H1 (cell line): Measurements from ENCODE around the gene HOXA10. TPM values are rescaled to one million over a fixed set of nuclear protein-coding genes. Genes with fewer than 3 reads are reported as not detected.

Experiments
- CTCF ChIA-PET: fragments of 300-600 bp; sonication (Branson Sonifier 250); formaldehyde crosslinking; loops from one replicate; lab custom pipeline; 2021; ENCODE audit not compliant: partially characterized antibody; lab: Charles Lee
- POLR2A ChIA-PET: fragments of 300-600 bp; sonication (Branson Sonifier 250); formaldehyde crosslinking; loops from one replicate; lab custom pipeline; 2021; ENCODE audit warnings: inconsistent platforms; ENCODE audit not compliant: partially characterized antibody; lab: Charles Lee
- DNase-seq, 2 experiments: peaks; one replicate each; pipeline versions ENCODE4 v3.0.0 to v3.0.0-alpha.2; 2010 to 2022; ENCODE audit warnings: low spot score in 2 of 2, low read depth in 1 of 2, mixed read lengths in 1 of 2
- FAIRE-seq: peaks from 2 replicates; lab custom pipeline; 2011; peaks lifted over from hg19 to GRCh38; lab: Jason Lieb, UNC
- H2AFZ ChIP-seq: 2 replicates; pipeline ENCODE4 v1.8.1; 2012; ENCODE audit warnings: low read length, inconsistent platforms
- H2AK5ac ChIP-seq: 2 replicates; pipeline ENCODE4 v1.6.1; 2013; ENCODE audit warnings: low read depth, low read length
- H2BK120ac ChIP-seq: replicated peaks from 2 replicates; pipeline ENCODE3; 2013; ENCODE audit warnings: low read depth, low read length, inconsistent platforms
- H2BK12ac ChIP-seq: 2 replicates; pipeline ENCODE4 v1.6.1; 2013; ENCODE audit warnings: low read depth, low read length
- H2BK15ac ChIP-seq: 2 replicates; pipeline ENCODE4 v1.6.1; 2013; ENCODE audit warnings: low read length
- H2BK20ac ChIP-seq: 2 replicates; pipeline ENCODE4 v1.6.1; 2013; ENCODE audit warnings: low read length
- H2BK5ac ChIP-seq: 2 replicates; pipeline ENCODE4 v1.6.1; 2013; ENCODE audit warnings: low read depth, low read length
- H3K14ac ChIP-seq: 2 replicates; pipeline ENCODE4 v1.6.1; 2013; ENCODE audit warnings: inconsistent platforms; ENCODE audit not compliant: insufficient read length
- H3K18ac ChIP-seq: 2 replicates; pipeline ENCODE4 v1.6.1; 2013; ENCODE audit warnings: low read length; ENCODE audit errors: extremely low read depth
- H3K23ac ChIP-seq: 2 replicates; pipeline ENCODE4 v1.6.1; 2013; ENCODE audit warnings: inconsistent platforms; ENCODE audit not compliant: insufficient read length
- H3K23me2 ChIP-seq: 2 replicates; pipeline ENCODE4 v1.6.1; 2013; ENCODE audit warnings: low read depth, low read length
- H3K27ac ChIP-seq: 2 replicates; pipeline ENCODE4 v1.6.1; 2011; ENCODE audit warnings: low read depth, low read length, inconsistent platforms
- H3K27me3 ChIP-seq, 4 experiments: replicated peaks in 1 of 4; 1 replicate in 1 of 4; 2 replicates in 3 of 4; pipeline versions ENCODE4 v1.6.1 to v1.8.1; 2011 to 2013; ENCODE audit warnings: low read length in 3 of 4, mild to moderate bottlenecking in 3 of 4, inconsistent platforms in 2 of 4, mixed read lengths in 2 of 4, moderate library complexity in 1 of 4; ENCODE audit not compliant: control insufficient read depth in 3 of 4, insufficient read depth in 3 of 4; ENCODE audit errors: extremely low read depth in 1 of 4
- H3K36me3 ChIP-seq, 4 experiments: 2 replicates each; pipeline versions ENCODE4 v1.6.1 to v1.8.1; 2011 to 2013; ENCODE audit warnings: mild to moderate bottlenecking in 4 of 4, low read length in 3 of 4, moderate library complexity in 2 of 4, control low read depth in 1 of 4, inconsistent platforms in 1 of 4; ENCODE audit not compliant: insufficient read depth in 4 of 4, control insufficient read depth in 2 of 4
- H3K4ac ChIP-seq: replicated peaks from 2 replicates; pipeline ENCODE3; 2013; ENCODE audit warnings: low read length, low read depth, mixed read lengths, inconsistent platforms; ENCODE audit not compliant: insufficient read length
- H3K4me1 ChIP-seq, 4 experiments: replicated peaks in 1 of 4; 1 replicate in 1 of 4; 2 replicates in 3 of 4; pipeline versions ENCODE4 v1.6.1 to v1.8.1; 2011 to 2013; ENCODE audit warnings: low read length in 3 of 4, inconsistent platforms in 2 of 4, mixed read lengths in 1 of 4; ENCODE audit not compliant: insufficient read depth in 4 of 4, control insufficient read depth in 3 of 4
- H3K4me2 ChIP-seq, 2 experiments: 2 replicates each; pipeline versions ENCODE4 v1.6.1 to v1.8.1; 2011 to 2013; ENCODE audit warnings: low read depth in 2 of 2, low read length in 2 of 2, control low read depth in 1 of 2, inconsistent platforms in 1 of 2, mild to moderate bottlenecking in 1 of 2; ENCODE audit not compliant: insufficient read depth in 1 of 2
- H3K4me3 ChIP-seq, 4 experiments: fragments of 200-600, 300-600 bp in 1 of 4; sonication (generic), shearing (Covaris generic), sonication (Bioruptor Twin) in 1 of 4; 2 replicates each; pipeline versions ENCODE4 v1.5.1 to v1.8.1; 2011 to 2016; ENCODE audit warnings: low read length in 4 of 4, low read depth in 3 of 4, control low read depth in 2 of 4, inconsistent platforms in 2 of 4, mild to moderate bottlenecking in 2 of 4, mixed read lengths in 1 of 4, moderate library complexity in 1 of 4; ENCODE audit not compliant: insufficient read depth in 2 of 4; ENCODE audit errors: extremely low read depth in 1 of 4
- H3K56ac ChIP-seq: replicated peaks from 2 replicates; pipeline ENCODE3; 2013; ENCODE audit warnings: low read depth, mild to moderate bottlenecking, mixed read lengths, low read length, inconsistent platforms; ENCODE audit not compliant: insufficient read length
- H3K79me1 ChIP-seq: 2 replicates; pipeline ENCODE4 v1.6.1; 2013; ENCODE audit warnings: low read depth, low read length, control low read depth
- H3K79me2 ChIP-seq, 2 experiments: 2 replicates each; pipeline versions ENCODE4 v1.6.1 to v1.8.1; 2012 to 2013; ENCODE audit warnings: low read length in 2 of 2, mild to moderate bottlenecking in 2 of 2, inconsistent platforms in 1 of 2; ENCODE audit not compliant: insufficient read depth in 2 of 2, control insufficient read depth in 1 of 2
- H3K9ac ChIP-seq, 4 experiments: replicated peaks in 1 of 4; 1 replicate in 1 of 4; 2 replicates in 3 of 4; pipeline versions ENCODE4 v1.6.1 to v1.8.1; 2011 to 2013; ENCODE audit warnings: low read depth in 3 of 4, low read length in 3 of 4, control low read depth in 2 of 4, mild to moderate bottlenecking in 2 of 4, moderate library complexity in 2 of 4, inconsistent platforms in 1 of 4; ENCODE audit errors: extremely low read depth in 1 of 4
- H3K9me3 ChIP-seq, 2 experiments: 2 replicates each; pipeline versions ENCODE4 v1.6.1 to v1.8.1; 2012 to 2013; ENCODE audit warnings: mild to moderate bottlenecking in 2 of 2, moderate library complexity in 2 of 2, control low read depth in 1 of 2, inconsistent platforms in 1 of 2, low read depth in 1 of 2, low read length in 1 of 2, mixed read lengths in 1 of 2; ENCODE audit not compliant: insufficient read depth in 2 of 2
- H4K20me1 ChIP-seq, 2 experiments: replicated peaks in 1 of 2; 2 replicates each; pipeline versions ENCODE3 to v1.8.1; 2011 to 2013; ENCODE audit warnings: inconsistent platforms in 2 of 2, low read length in 2 of 2, mild to moderate bottlenecking in 1 of 2; ENCODE audit not compliant: insufficient read depth in 2 of 2, control insufficient read depth in 1 of 2
- H4K5ac ChIP-seq: 2 replicates; pipeline ENCODE4 v1.6.1; 2013; ENCODE audit warnings: low read length, low read depth, mixed read lengths, inconsistent platforms; ENCODE audit not compliant: insufficient read length
- H4K8ac ChIP-seq: 2 replicates; pipeline ENCODE4 v1.8.0; 2013; ENCODE audit warnings: mild to moderate bottlenecking, moderate library complexity, low read length, inconsistent platforms; ENCODE audit not compliant: insufficient read depth; ENCODE audit errors: extremely low read depth
- H4K91ac ChIP-seq: replicated peaks from 2 replicates; pipeline ENCODE3; 2013; ENCODE audit warnings: low read length, mixed read lengths, inconsistent platforms; ENCODE audit not compliant: insufficient read length
- ATF3 ChIP-seq: IDR thresholded peaks from 2 replicates; pipeline ENCODE4 v1.6.1; 2011; ENCODE audit warnings: low read depth, mild to moderate bottlenecking, low read length; ENCODE audit not compliant: insufficient read depth
- CBX8 ChIP-seq: fragments of 300-800, 300-1000 bp; sonication (generic); IDR thresholded peaks from 2 replicates; pipeline ENCODE4 v1.7.1; 2016; ENCODE audit warnings: low read depth, low read length, borderline replicate concordance
- CEBPB ChIP-seq: IDR thresholded peaks from 2 replicates; pipeline ENCODE4 v1.6.1; 2012; ENCODE audit warnings: low read depth, low read length
- CHD2 ChIP-seq: IDR thresholded peaks from 2 replicates; pipeline ENCODE4 v1.6.1; 2012; ENCODE audit warnings: low read length, improper control_type of control experiment
- CREB1 ChIP-seq: IDR thresholded peaks from 2 replicates; pipeline ENCODE4 v1.6.1; 2012; ENCODE audit warnings: inconsistent platforms
- GTF2F1 ChIP-seq: IDR thresholded peaks from 2 replicates; pipeline ENCODE4 v1.6.1; 2012; ENCODE audit warnings: low read depth, low read length, improper control_type of control experiment, borderline replicate concordance
- JUND ChIP-seq: IDR thresholded peaks from 2 replicates; pipeline ENCODE4 v1.6.1; 2011; ENCODE audit warnings: mild to moderate bottlenecking, improper control_type of control experiment, low read length
- POLR2AphosphoS5 ChIP-seq: IDR thresholded peaks from 2 replicates; pipeline ENCODE4 v1.6.1; 2011; ENCODE audit warnings: low read depth, low read length
- RNF2 ChIP-seq: fragments of 200-900, 300-1000 bp; sonication (generic); IDR thresholded peaks from 2 replicates; pipeline ENCODE4 v1.7.1; 2016; ENCODE audit warnings: borderline replicate concordance, low read depth, mild to moderate bottlenecking, antibody characterized with exemption, low read length; ENCODE audit not compliant: poor library complexity, severe bottlenecking; ENCODE audit errors: missing control alignments
- SIN3A ChIP-seq, 2 experiments: IDR thresholded peaks in 1 of 2; conservative IDR thresholded peaks in 1 of 2; 2 replicates each; pipeline ENCODE4 v1.6.1; 2011 to 2012; ENCODE audit warnings: low read length in 2 of 2, improper control_type of control experiment in 1 of 2, low read depth in 1 of 2, mild to moderate bottlenecking in 1 of 2
- SUZ12 ChIP-seq: fragments of 200-600 bp; sonication (generic); IDR thresholded peaks from 2 replicates; pipeline ENCODE4 v1.6.1; 2012; ENCODE audit warnings: mild to moderate bottlenecking, inconsistent platforms, low read length, moderate library complexity, mixed read lengths
- WGBS, 2 experiments: shearing (Covaris generic) in 1 of 2; methylation state at CpG; one replicate each; pipeline versions ENCODE4 v1.1.6 to v1.1.7; 2013 to 2015; ENCODE audit warnings: low lambda C conversion rate in 2 of 2, mixed read lengths in 2 of 2, inconsistent platforms in 1 of 2, low coverage in 1 of 2, missing lambda C conversion rate in 1 of 2; ENCODE audit not compliant: insufficient replicate concordance in 2 of 2, insufficient coverage in 1 of 2, insufficient read length in 1 of 2; ENCODE audit errors: extremely low coverage in 1 of 2, missing lambda C conversion rate in 1 of 2; 5-methylcytosine and 5-hydroxymethylcytosine counted together
- polyA plus RNA-seq, 7 experiments: library from polyadenylated mRNA; depleted of rRNA in 3 of 7; stranded (reverse) in 5 of 7; unstranded in 2 of 7; fragments of >200 nt in 5 of 7; fragments of 200-250 nt in 2 of 7; gene quantifications; 1 replicate in 5 of 7; 2 replicates in 1 of 7; 4 replicates in 1 of 7; pipeline versions ENCODE4 v1.2.1 to v1.2.3, GENCODE V29; 2011 to 2013; ENCODE audit warnings: missing spikeins in 2 of 7, mixed read lengths in 2 of 7
- total RNA-seq: library from RNA; stranded (reverse); fragmentation: NEBNext Ultra II Directional; extraction: Animal tissue kit (Norgen Biotek cat#: 25700); gene quantifications from 2 replicates; pipeline ENCODE4 v1.2.1, GENCODE V29; 2021

The HOXA10 gene
- total and polyA plus RNA-seq, 2 of the 8 experiments (the other 6 are each of a cell fraction or from before 2014, with no cell fraction given): not detected

DNA sequence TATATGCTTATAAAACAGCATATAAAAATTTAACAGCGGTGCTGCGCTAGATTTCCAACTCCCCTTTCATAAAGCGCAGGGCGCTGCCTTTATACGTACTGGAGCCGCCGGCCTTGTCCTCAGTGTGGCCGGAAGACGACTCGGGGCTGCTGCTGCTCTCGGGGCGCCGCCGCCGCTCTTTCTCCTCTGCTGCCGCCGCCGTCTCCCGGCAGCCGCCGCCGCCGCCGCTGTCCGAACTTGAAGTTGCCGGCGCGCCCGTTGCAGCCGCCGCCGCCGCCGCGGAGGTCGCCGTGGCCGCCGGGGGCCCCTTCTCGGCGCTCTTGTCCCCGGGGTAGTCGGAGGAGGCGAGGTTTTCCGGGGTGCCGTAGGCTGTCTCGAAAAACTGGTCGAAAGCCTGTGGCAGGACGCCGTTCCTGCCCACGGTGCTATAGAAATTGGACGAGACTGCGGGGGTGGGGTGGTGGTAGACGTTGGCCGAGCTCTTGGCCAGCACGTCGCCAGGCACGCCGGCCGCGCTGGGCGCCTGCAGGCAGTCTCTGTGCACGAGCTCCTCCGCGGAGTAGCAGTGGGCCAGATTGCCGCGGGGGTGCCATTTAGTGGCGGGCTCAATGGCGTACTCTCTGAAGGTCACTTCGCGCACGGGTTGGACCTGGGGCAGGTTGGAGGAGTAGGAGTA is 10.4 kb upstream of the HOXA10 start:
- Histone ChIP-seq H4K5ac (no peak overlapping the region), H3K18ac (no peak overlapping the region), H2BK15ac (no peak overlapping the region), H3K23ac (no peak overlapping the region), H3K4me1 (peaks cover 0 to 27% (median 16%) of the 10 kb centered on the region in 4 experiments; a peak in 6 of 7 replicates), H2AK5ac (no peak overlapping the region), H3K56ac (no peak overlapping the region), H3K79me2 (no peaks in the 10 kb centered on the region), H3K9ac (no peak overlapping the region), H2BK120ac (no peak overlapping the region), H4K91ac (no peak overlapping the region), H3K23me2 (no peaks in the 10 kb centered on the region), H3K9me3 (no peaks in the 10 kb centered on the region; a peak in 1 of 4 replicates), H4K20me1 (peaks cover 40 to 51% of the 10 kb centered on the region in 2 experiments), H2AFZ (no peak overlapping the region), H2BK5ac (no peak overlapping the region), H3K4me2 (peak overlapping the region; percentile 33; a peak in 3 of 4 replicates), H3K79me1 (no peaks in the 10 kb centered on the region), H3K27me3 (peaks cover 97 to 100% (median 99%) of the 10 kb centered on the region in 4 experiments), H4K8ac (no peak overlapping the region), H3K14ac (no peak overlapping the region), H3K27ac (no peak overlapping the region), H2BK20ac (no peak overlapping the region), H3K4me3 (peak overlapping the region in 1 of 4 experiments; percentile 27; a peak in 2 of 8 replicates), H2BK12ac (no peak overlapping the region), H3K36me3 (peaks cover 0 to 5% (median 0%) of the 10 kb centered on the region in 4 experiments; a peak in 1 of 8 replicates), H3K4ac (no peak overlapping the region)
- ChIA-PET POLR2A (interaction anchor here (1.2 kb wide), 1 partner anchor 63 kb away, joined by 3 read pairs; no protein-coding TSS in a partner anchor), CTCF (interaction anchor here (1.1 to 9.1 kb wide), 5 partner anchors 10 to 479 kb away, joined by 4 to 64 read pairs (median 6); partner anchors contain the start of genes HIBADH and HOXA10)
- no peak for FAIRE-seq
- peak in 1 of 2 experiments; percentile 57 for DNase-seq
- 6% methylated on average over 67 of the region's 72 CpGs; no CpG with 5 or more reads in 1 of the 2 experiments for WGBS, 2 experiments
- TF ChIP-seq ATF3 (no peak), CHD2 (no peak), GTF2F1 (no peak), CEBPB (no peak), CREB1 (peak; percentile 69), RNF2 (peak; percentile 84), JUND (no peak), CBX8 (no peak), POLR2AphosphoS5 (no peak), SUZ12 (peak; percentile 75), SIN3A (conservative IDR thresholded peaks at IDR 0.05 in 1 of 2, IDR thresholded peaks at IDR 0.05 in 1 of 2; ENCODE audit: low read depth in 1 of 2, low read length in 2 of 2) (no peak)
